GM19452 (cell line): ENCODE results near the gene SRD5A2.

Experiments used
- ATAC-seq: cut with Tn5 transposase; IDR thresholded peaks from one replicate; pipeline ENCODE4 v1.9.1; 2021; ENCODE audit not compliant: unreplicated experiment

SRD5A2 gene

GRCh38 chr2:31580321-31581117 lies at the start of gene SRD5A2:
SRD5A2 (minus strand) TSS chr2:31580938; CDS start chr2:31580900, 38 bp downstream.
- ATAC-seq: no peak

- ATAC-seq: no peak
Observed at GRCh38 chr2:31606509-31606908, 25.8 kb upstream of the SRD5A2 start.

DNA sequence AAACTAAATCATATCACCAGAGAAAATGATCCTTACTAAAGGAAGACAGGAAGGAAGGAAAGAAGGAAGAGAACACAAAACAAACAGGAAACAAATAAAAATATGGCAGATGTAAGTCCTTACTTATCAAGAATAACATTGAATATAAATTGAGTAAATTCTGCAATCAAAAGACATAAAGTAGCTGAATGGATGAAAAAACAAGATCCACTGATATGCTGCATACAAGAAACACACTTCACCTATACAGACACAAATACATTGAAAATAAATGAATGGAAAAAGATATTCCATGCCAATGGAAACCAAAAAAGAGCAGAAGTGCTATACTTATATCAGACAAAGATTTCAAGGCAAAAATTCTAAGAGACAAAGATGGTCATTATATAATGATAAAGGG lies 18.0 kb upstream of the SRD5A2 start:
- ATAC-seq: no peak

DNA sequence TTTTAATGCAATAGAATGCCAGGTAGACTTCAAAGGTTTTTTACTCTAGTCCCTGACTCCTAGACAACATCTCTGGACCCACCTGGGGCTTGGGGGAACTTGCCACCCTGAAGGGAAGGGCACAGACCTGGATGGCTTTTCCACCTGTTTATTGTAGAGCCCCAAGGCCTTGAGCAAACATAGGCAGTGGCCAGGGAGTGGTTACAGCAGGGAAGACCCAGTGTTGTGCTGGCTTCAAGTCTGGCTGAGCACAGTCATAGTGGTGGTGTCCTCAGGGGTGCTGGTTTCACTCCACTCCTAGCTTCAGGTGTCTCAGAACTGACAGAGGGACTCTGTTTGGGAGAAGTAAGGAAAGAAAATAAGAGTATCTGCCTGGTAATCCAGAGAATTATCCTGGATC lies 5.5 kb upstream of the SRD5A2 start:
- no peak for ATAC-seq

DNA sequence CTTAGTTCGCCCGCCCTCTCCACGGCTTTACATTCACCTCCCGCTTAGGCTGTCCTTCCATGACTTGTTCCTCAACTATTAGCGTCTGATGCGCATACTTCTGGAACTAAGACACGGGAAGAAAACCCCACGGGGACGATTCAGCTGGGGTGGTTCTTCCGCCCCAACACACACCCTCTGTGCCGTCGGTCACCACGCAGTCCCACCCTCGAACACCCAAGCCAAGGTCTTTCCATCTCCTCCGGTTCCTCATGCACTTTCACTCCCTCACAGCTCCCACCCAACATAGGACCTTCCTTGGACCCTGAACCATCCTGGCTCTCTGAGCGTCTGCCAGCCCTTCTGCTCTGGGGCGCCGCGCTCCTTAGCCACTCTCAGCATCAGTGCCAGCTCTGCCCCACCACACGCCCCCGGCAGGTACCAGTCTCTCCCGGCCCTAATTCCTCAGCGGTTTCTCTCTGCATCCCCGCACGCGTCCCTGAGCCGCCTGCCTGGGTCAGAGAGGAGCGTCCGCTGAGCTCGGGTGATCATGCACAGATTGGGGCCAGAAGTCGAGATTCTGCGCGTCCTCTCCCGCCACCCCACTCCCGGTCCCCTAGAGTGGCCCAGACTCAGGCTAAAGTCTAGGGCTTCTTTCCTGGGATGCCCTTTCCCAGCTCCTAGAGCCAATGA lies 522 bp upstream of the SRD5A2 start:
- no peak for ATAC-seq

- no peak for ATAC-seq
Observed at GRCh38 chr2:31579996-31580320, 780 bp downstream of the SRD5A2 start.

DNA sequence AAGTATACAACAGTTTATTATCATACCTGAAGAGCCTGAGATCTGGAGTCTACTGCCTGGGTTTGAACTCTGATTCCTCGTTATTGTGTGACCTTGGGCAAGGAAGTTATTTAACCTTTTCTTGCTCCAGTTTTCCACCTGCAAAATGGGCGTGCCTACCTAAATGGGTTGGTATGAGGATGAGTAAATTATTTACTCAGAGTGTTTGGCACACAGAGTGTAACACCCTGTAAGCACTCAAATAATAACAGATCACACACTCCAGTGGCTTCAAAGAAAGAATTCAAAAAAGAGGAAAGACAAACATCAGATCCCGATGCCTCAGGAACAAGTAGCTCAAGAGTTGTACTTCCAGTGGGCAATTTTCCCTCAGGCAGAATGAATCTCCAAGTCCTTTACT lies 2.4 kb downstream of the SRD5A2 start:
- ATAC-seq: no peak

DNA sequence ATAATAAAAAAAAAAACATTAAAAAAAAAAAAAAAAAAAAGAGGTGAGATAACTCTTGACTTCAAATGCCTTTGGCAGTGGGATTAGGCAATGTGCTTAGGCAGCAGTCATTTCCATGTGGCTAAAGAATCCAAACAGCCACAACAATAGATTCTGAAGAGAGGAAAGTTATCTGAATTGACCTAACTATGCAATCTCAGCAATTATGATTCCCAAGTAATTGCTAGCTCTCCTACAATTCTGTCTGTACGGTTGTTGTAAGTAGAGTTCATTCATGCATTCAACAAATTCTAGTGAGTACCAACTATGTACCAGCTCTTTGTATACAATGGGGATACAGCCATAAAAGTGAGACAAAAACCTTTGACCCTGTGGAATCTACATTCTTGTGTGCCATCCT lies 3.6 kb downstream of the SRD5A2 start:
- ATAC-seq: no peak

DNA sequence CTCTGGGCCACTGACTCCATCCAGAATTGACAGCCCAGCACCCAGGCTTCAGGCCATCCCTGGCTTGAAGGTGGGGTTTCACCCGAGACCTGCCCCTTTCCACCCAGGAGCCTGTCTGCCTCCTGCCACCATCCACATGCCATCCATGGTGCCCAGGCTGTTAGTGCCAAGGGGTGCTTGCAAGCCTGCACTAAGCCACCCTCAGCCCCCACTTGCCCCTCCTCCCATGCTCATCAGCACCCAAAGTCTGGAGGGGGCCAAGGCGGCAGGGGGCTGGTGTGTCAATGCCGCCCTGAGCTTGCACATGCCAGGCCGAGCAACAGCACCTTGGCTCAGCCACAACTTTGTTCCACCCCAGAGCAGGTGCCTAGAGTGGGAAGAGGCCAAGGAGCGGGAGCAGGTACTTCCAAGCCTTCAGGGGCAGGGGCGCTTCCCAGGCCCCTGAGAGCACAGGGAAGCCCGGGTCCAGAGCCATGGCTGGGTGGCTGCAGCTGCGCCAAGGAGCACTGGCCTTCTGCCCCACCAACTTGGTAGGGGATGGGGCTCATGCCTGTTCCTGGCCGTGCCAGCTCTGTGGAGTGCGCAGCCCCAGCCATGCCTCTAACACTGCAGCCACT lies 12.0 kb downstream of the SRD5A2 start:
- no peak for ATAC-seq

DNA sequence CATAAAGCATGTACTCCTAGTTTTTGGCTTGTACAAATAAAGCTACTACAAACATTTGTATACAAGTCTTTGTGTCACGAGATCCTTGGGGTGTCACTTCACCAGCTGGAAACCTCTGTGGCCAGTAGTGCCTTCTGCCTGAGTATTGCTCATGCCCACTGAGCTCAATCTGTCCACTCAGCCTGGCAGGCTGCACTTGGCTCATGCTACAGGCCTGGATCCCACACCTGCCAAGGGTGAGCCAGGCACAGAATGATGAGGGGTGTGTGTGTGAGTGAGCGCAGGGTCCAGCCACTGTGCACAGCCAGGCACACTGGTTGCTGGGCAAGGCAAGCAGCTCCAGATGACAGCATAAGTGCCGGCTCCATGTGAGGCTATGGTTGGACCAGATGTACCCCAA lies 13.1 kb downstream of the SRD5A2 start:
- no peak for ATAC-seq

DNA sequence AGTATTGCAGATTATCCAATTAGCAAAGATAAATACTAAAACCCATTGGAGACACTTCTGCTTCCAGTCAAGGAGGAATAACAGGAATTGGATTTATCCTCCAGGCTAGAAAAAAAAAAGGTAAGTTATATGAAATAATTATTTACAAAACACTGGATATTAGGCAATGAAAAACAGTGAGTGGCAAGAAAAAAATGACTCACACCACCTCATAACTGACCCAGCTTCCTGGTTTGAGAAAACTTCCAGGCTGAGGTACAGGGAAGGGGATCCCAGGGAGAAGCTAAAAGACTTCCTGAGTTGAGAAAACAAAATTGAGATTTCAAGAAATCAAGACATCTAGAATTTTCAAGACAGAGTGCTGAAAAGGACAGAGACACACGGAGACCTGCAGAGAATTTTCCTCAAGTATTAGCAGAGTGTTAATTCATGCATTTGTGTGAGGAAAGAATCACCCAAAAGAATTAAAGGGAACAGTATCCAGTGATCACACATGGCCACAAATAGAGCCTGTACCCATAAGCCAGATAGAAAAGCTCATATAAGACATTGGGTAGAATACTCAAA lies 17.4 kb downstream of the SRD5A2 start:
- ATAC-seq: no peak

DNA sequence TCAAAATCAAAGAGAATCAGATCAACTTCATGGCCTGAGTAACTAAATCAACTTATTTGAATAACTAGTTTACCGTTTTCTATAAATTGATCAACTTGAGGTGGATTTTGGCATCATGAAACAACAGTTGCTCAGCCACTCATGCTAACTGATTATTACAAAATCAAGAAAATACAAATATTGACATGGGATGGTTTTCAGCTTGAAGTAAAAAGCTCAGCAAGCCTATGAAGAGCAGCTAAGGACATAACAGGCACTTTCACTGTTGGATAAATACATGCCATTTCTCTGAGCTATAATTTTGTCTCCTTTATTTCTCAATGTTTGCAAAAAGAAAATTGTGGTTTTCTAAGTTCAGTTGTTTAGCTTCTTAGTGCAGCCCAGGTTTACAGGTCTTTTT lies 18.9 kb downstream of the SRD5A2 start:
- ATAC-seq: no peak

- no peak for ATAC-seq
Observed at GRCh38 chr2:31558401-31559295, 22.1 kb downstream of the SRD5A2 start.

- ATAC-seq: no peak
Observed at GRCh38 chr2:31556940-31557339, 23.8 kb downstream of the SRD5A2 start.

GRCh38 chr2:31555967-31556706 lies 24.6 kb downstream of the SRD5A2 start:
- no peak for ATAC-seq

DNA sequence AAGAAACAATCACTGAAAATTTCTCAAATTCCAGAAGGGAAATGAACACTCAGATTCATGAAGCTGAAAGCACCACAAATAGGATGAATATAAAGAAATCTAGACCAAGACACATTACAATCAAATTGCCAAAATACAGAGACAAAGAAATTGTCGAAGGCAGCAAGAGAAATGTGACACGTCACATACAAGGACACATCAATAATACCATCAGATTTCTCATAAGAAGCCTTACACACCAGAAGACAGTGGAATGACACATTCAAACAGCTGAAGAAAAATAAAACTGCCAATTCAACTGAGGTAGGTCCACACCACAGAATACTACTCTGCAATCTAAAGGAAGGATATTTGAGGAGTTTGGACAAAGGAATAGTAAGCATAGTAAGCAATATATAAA lies 27.4 kb downstream of the SRD5A2 start:
- no peak for ATAC-seq

GRCh38 chr2:31547485-31547884 lies 33.3 kb downstream of the SRD5A2 start:
- no peak for ATAC-seq

GRCh38 chr2:31541853-31542252 lies 38.9 kb downstream of the SRD5A2 start:
- no peak for ATAC-seq

- no peak for ATAC-seq
Observed at GRCh38 chr2:31539505-31539904, 41.2 kb downstream of the SRD5A2 start.

DNA sequence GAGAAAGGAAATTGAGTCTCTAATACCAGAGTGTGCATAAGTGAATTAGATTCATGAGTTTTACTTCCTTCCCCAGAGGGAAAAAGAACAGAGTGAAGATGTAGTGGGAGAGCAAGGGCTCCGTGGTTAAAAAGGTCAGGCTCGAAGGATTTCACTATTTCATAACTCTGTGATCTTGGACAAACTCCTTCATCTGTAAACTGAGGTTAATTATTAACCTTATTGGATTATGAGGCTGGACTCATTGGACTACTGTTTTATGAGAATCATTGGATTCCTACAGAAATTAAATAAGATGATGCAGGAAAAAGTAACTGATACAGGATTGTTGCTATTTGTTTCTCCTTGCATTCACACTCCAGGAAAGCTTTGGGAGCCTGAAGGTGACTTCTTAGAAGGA lies 45.0 kb downstream of the SRD5A2 start:
- no peak for ATAC-seq
